CD4-positive, CD25-positive, alpha-beta regulatory T cell (primary cell): ENCODE measurements around the gene LAMC2. TPM values are rescaled to one million over a fixed set of nuclear protein-coding genes. Genes with fewer than 3 reads are reported as not detected.

ENCODE experiments used
- ATAC-seq, 2 donors: fragments of 150-1000 bp; cut with Tn5 transposase; one replicate each; pipeline ENCODE4 v1.10.0; 2021; ENCODE audit warnings: low read depth in 2 of 2, moderate number of reproducible peaks in 2 of 2, moderate library complexity in 1 of 2
- DNase-seq, 3 donors: peaks; one replicate each; pipeline versions ENCODE4 v3.0.0 to v3.0.0-alpha.2; 2012 to 2022; ENCODE audit warnings: mixed read lengths in 1 of 3
- H3K27ac ChIP-seq: one replicate; pipeline ENCODE4 v1.7.0; 2013; ENCODE audit warnings: mild to moderate bottlenecking, low read length; ENCODE audit not compliant: insufficient read depth, poor library complexity, severe bottlenecking
- H3K27me3 ChIP-seq: one replicate; pipeline ENCODE4 v1.7.0; 2013; ENCODE audit warnings: low read length; ENCODE audit not compliant: control insufficient read depth, insufficient read depth
- H3K36me3 ChIP-seq: one replicate; pipeline ENCODE4 v1.7.0; 2013; ENCODE audit warnings: mild to moderate bottlenecking, low read length, moderate library complexity; ENCODE audit not compliant: control insufficient read depth, insufficient read depth
- H3K4me1 ChIP-seq: 2 replicates; pipeline ENCODE4 v1.7.0; 2013; ENCODE audit warnings: mild to moderate bottlenecking, low read length; ENCODE audit not compliant: insufficient read depth, control insufficient read depth, poor library complexity, severe bottlenecking
- H3K4me3 ChIP-seq: one replicate; pipeline ENCODE4 v1.7.0; 2013; ENCODE audit warnings: low read depth, mild to moderate bottlenecking, low read length, moderate library complexity
- H3K9me3 ChIP-seq, 2 experiments: 1 replicate in 1 of 2; 2 replicates in 1 of 2; pipeline ENCODE4 v1.7.0; 2013; ENCODE audit warnings: low read length in 2 of 2, mild to moderate bottlenecking in 1 of 2, moderate library complexity in 1 of 2; ENCODE audit not compliant: control insufficient read depth in 2 of 2
- H3K27ac Mint-ChIP-seq, 3 donors: one replicate each; pipeline ENCODE4 v1.8.0; 2020 to 2022; ENCODE audit warnings: mild to moderate bottlenecking in 3 of 3, mixed read lengths in 3 of 3, moderate library complexity in 2 of 3
- H3K27me3 Mint-ChIP-seq: one replicate; pipeline ENCODE4 v1.8.0; 2022; ENCODE audit warnings: mild to moderate bottlenecking, mixed read lengths
- H3K36me3 Mint-ChIP-seq: one replicate; pipeline ENCODE4 v1.8.0; 2020; ENCODE audit warnings: mixed read lengths
- H3K4me1 Mint-ChIP-seq, 4 donors: one replicate each; pipeline ENCODE4 v1.8.0; 2020 to 2022; ENCODE audit warnings: mixed read lengths in 4 of 4, mild to moderate bottlenecking in 1 of 4
- H3K4me3 Mint-ChIP-seq, 4 donors: one replicate each; pipeline ENCODE4 v1.8.0; 2020 to 2022; ENCODE audit warnings: mild to moderate bottlenecking in 4 of 4, mixed read lengths in 4 of 4, moderate library complexity in 3 of 4
- H3K9me3 Mint-ChIP-seq, 7 donors: one replicate each; pipeline ENCODE4 v1.8.0; 2020 to 2022; ENCODE audit warnings: mixed read lengths in 7 of 7, mild to moderate bottlenecking in 3 of 7, moderate library complexity in 2 of 7
- polyA plus RNA-seq, 4 donors: library from polyadenylated mRNA; unstranded; fragments of 300-500 nt; fragmentation: Illumina TruSeq; gene quantifications; one replicate each; pipeline ENCODE4 v1.2.3, GENCODE V29; 2021
- total RNA-seq: library from RNA; stranded (reverse); gene quantifications from one replicate; pipeline ENCODE4 v1.2.3, GENCODE V29; 2022

LAMC2 gene
- total and polyA plus RNA-seq, 5 donors from 2014 or later: not detected

DNA sequence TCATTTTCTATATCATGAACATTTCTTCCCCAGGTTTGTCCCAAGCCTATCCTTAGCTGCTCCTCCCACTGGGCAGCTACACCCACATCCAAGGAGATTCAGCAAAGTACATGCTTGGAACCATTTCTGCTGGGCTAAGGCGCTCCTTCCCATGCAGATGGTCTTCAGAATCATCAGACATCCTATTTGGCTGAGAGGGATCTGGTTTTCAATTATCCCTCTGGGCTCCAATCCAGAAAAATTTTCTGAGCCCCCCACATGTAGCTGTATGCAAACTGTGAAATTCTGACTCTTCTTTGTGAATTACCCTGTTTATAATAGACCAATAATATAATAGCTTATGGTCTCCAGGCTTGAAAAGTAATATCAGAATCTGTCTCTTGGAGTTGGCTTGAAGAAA, 99.2 kb downstream of the LAMC2 start:
- ATAC-seq (no peak), DNase-seq (no peak)
- H3K4me1 ChIP-seq: no peaks in the 10 kb centered on the region
- Mint-ChIP-seq H3K27me3 (peaks cover 5% of the 10 kb centered on the region), H3K27ac (no peak overlapping the region), H3K4me1 (no peaks in the 10 kb centered on the region), H3K4me3 (no peak overlapping the region), H3K36me3 (no peaks in the 10 kb centered on the region), H3K9me3 (peaks cover 0 to 2% (median 0%) of the 10 kb centered on the region in 7 donors)
- no peaks in the 10 kb centered on the region for H3K27me3 ChIP-seq
- no peak overlapping the region for H3K4me3 ChIP-seq
- H3K36me3 ChIP-seq: no peaks in the 10 kb centered on the region
- H3K27ac ChIP-seq: no peak overlapping the region
- no peaks in the 10 kb centered on the region for H3K9me3 ChIP-seq

DNA sequence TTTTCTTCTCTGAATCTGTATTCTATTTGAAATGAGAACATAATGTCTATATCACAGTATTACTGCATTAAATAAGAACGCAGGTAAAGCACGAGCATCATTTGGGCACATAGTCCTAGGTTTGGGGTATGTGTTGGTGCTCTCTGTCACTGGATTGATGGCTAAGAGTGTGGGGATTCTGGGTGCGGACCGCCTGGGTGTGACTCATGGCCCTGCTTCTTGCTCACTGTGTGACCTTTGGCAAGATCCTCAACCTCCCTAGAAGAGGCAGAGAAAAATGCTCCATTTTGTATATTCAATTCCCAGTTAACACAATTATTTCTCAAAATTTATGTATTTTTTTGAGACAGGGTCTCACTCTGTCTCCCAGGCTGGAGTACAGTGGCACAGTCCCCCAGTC, 99.7 kb downstream of the LAMC2 start:
- Histone ChIP-seq H3K4me1 (no peaks in the 10 kb centered on the region), H3K36me3 (no peaks in the 10 kb centered on the region), H3K27ac (no peak overlapping the region), H3K9me3 (no peaks in the 10 kb centered on the region), H3K4me3 (no peak overlapping the region), H3K27me3 (no peaks in the 10 kb centered on the region)
- Mint-ChIP-seq H3K9me3 (peaks cover 0 to 2% (median 0%) of the 10 kb centered on the region in 7 donors), H3K36me3 (no peaks in the 10 kb centered on the region), H3K27me3 (peaks cover 5% of the 10 kb centered on the region), H3K4me1 (no peaks in the 10 kb centered on the region), H3K27ac (no peak overlapping the region), H3K4me3 (no peak overlapping the region)
- ATAC-seq: no peak
- no peak for DNase-seq

DNA sequence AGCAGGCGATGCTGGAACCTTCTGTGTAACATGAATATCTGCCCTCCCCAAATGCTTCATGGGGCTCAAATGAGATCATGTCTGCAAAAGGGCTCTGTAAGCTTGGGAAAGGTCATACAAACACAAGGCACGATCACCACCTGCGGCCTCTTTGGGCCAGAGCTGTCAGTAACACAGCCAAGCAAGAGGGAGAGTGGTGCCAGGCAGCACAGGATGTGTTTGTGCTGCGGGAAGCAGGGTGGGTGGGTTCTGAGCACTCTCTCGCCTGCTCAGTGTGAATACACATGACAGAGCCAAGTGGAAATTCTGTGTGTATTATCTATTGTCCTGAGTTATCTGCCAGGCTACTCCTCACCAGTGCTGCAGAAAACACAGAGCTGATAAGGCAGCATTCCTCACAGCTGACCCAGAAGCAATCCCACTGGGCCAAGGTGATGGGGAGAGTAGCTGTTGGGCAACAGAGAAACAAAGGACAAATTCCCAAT, 101.2 kb downstream of the LAMC2 start:
- Histone ChIP-seq H3K9me3 (no peaks in the 10 kb centered on the region), H3K4me3 (no peak overlapping the region), H3K36me3 (no peaks in the 10 kb centered on the region), H3K27me3 (no peaks in the 10 kb centered on the region), H3K4me1 (no peaks in the 10 kb centered on the region), H3K27ac (no peak overlapping the region)
- peaks cover 0 to 2% (median 0%) of the 10 kb centered on the region in 7 donors for H3K9me3 Mint-ChIP-seq
- DNase-seq (no peak), ATAC-seq (no peak)
- peaks cover 5% of the 10 kb centered on the region for H3K27me3 Mint-ChIP-seq
- H3K36me3 Mint-ChIP-seq: no peaks in the 10 kb centered on the region
- no peak overlapping the region for H3K27ac Mint-ChIP-seq
- no peaks in the 10 kb centered on the region for H3K4me1 Mint-ChIP-seq
- no peak overlapping the region for H3K4me3 Mint-ChIP-seq

DNA sequence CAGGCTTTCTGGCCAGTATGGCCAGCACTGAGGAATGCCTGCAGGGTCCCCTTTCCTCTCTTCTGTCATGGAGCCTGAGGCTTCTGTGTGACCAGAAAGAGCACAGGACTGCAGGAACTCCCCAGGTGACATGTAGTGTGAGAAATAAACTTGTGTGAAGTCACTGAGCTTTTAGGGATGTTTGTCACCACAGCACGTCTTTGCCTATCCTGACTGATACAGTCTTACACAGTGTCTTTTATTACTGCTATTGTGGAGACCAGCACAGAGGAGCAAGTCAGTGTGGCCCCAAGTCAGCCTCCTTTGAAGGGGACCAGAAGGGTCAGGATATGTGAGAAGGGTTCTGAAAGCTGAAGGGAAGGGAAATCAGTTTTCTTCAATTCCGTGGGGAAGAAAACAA, 102.5 kb downstream of the LAMC2 start:
- Histone ChIP-seq H3K27ac (no peak overlapping the region), H3K4me1 (no peaks in the 10 kb centered on the region), H3K36me3 (no peaks in the 10 kb centered on the region), H3K9me3 (no peaks in the 10 kb centered on the region), H3K27me3 (no peaks in the 10 kb centered on the region), H3K4me3 (no peak overlapping the region)
- no peaks in the 10 kb centered on the region for H3K36me3 Mint-ChIP-seq
- no peak for ATAC-seq
- H3K27ac Mint-ChIP-seq: no peak overlapping the region
- H3K27me3 Mint-ChIP-seq: peaks cover 9% of the 10 kb centered on the region
- no peaks in the 10 kb centered on the region for H3K4me1 Mint-ChIP-seq
- DNase-seq: no peak
- peaks cover 0 to 2% (median 0%) of the 10 kb centered on the region in 7 donors for H3K9me3 Mint-ChIP-seq
- H3K4me3 Mint-ChIP-seq: no peak overlapping the region

DNA sequence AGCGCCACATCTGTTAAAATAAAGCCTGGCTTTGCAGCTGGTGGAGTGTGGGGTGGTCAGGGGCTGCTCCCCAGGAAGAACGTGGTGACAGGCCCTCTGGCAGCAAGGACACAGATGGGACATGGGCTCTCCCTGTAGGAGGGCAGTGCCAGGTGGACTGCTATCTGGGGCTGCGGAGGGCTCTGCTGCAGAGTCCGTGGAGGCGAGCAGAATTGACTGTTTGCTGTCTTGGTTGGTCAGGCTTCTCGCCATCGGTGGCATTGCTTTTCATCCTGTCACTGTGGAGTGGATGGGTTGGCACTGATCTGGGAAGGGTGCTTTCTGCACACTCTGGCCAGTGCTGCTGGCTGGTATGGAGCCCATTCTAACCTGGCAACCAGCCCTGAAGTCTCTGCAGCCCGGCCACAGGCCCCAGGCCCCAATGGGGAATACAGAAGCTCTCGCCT, 103.0 kb downstream of the LAMC2 start:
- no peaks in the 10 kb centered on the region for H3K4me1 ChIP-seq
- no peak overlapping the region for H3K27ac ChIP-seq
- Mint-ChIP-seq H3K27ac (no peak overlapping the region), H3K27me3 (peaks cover 9% of the 10 kb centered on the region), H3K9me3 (peaks cover 0 to 2% (median 0%) of the 10 kb centered on the region in 7 donors), H3K36me3 (no peaks in the 10 kb centered on the region), H3K4me1 (no peaks in the 10 kb centered on the region), H3K4me3 (no peak overlapping the region)
- no peaks in the 10 kb centered on the region for H3K9me3 ChIP-seq
- DNase-seq: no peak
- H3K36me3 ChIP-seq: no peaks in the 10 kb centered on the region
- no peak overlapping the region for H3K4me3 ChIP-seq
- H3K27me3 ChIP-seq: no peaks in the 10 kb centered on the region
- no peak for ATAC-seq

DNA sequence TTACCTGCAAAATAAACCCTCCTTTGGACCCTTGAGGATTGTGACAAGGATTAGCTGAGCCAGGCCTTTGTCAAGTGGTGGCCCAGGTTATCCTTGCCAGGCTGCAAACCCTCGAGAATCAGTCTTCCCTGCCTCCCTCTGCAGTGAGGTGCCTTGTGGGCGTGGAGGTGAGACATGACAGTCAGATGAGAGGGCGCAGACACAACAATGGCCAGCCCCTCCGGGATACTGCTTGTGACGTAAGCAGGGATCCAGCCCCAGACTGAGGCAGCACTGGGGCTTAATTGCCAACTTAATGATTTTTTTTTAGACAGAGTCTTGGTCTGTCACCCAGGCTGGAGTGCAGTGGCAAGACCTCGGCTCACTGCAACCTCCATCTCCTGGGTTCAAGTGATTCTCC, 104.6 kb downstream of the LAMC2 start:
- H3K27me3 ChIP-seq: no peaks in the 10 kb centered on the region
- Mint-ChIP-seq H3K9me3 (peaks cover 0 to 2% (median 0%) of the 10 kb centered on the region in 7 donors), H3K4me1 (no peaks in the 10 kb centered on the region)

DNA sequence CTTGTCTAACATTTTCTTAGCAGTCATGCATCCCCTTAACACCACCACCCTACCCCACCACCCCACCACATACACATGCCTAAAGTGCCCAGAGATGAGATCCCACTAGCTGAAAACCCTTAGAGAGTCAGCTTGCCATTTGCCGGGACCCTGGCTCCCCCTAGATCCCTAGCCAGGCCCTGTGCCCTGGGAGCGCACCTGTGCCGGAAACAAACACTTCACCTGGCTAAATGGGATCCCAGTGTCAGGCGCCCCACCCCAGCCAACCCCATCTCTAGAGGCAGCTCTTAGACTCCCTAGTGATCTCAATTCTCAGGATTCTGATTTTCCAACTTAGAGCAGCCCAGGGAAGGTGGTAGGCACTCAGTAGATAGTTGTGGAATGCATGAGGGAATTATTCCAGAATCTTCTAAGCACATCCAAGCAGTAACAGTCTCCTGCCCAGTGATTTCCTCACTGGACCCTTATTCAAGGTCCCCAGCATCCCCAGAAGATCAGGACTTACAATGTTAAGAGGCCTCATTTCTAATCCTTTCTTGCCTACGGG, 105.2 kb downstream of the LAMC2 start:
- no peak overlapping the region for H3K27ac ChIP-seq
- H3K4me3 ChIP-seq: no peak overlapping the region
- H3K27me3 ChIP-seq: no peaks in the 10 kb centered on the region
- no peaks in the 10 kb centered on the region for H3K9me3 ChIP-seq
- Mint-ChIP-seq H3K9me3 (peaks cover 0 to 2% (median 0%) of the 10 kb centered on the region in 7 donors), H3K27ac (no peak overlapping the region), H3K36me3 (no peaks in the 10 kb centered on the region), H3K4me1 (no peaks in the 10 kb centered on the region), H3K27me3 (peaks cover 9% of the 10 kb centered on the region), H3K4me3 (no peak overlapping the region)
- H3K4me1 ChIP-seq: no peaks in the 10 kb centered on the region
- DNase-seq (no peak), ATAC-seq (no peak)
- H3K36me3 ChIP-seq: no peaks in the 10 kb centered on the region

More for the DNA sequence above, 104.6 kb downstream of the LAMC2 start:
- Mint-ChIP-seq H3K27ac (no peak overlapping the region), H3K4me3 (no peak overlapping the region), H3K36me3 (no peaks in the 10 kb centered on the region), H3K27me3 (peaks cover 9% of the 10 kb centered on the region)
- no peak overlapping the region for H3K27ac ChIP-seq
- no peak overlapping the region for H3K4me3 ChIP-seq
- H3K36me3 ChIP-seq: no peaks in the 10 kb centered on the region
- no peaks in the 10 kb centered on the region for H3K4me1 ChIP-seq
- no peak for DNase-seq
- no peak for ATAC-seq
- H3K9me3 ChIP-seq: no peaks in the 10 kb centered on the region

DNA sequence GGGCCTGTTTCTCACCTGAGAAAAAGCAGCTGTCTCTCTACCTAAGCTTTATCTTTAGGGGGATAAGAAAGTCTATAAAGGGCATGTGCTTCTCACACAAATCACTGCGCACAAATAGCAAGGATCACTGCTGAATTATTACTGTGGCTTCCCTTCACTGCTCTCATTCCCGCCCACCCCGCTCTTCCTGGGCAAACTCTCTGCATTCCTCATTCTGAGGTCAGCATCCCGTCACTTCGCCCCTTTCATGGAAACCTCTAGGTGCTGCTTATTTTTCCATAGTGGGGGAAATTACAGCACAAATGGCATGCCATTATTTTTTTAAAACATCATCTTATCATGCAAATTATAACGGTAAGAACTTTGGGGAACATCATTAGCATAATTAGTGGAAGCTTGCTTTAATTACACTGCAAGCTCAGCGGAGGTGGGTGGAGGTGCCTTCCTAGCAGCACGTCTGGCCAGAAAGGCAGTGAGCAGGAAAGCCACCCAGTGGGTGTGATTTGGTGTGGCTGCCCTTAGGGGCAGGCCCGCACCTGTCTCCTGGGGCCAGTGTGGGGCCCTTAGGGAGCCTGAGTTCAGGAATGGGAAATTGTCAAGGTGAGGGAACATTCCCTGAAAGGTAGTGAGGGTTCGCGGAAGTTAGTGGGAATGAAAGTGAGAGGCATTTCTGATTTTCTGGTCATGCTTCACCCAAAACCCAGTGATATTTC, 105.9 kb downstream of the LAMC2 start:
- H3K4me3 Mint-ChIP-seq: no peak overlapping the region
- Histone ChIP-seq H3K9me3 (no peaks in the 10 kb centered on the region), H3K27me3 (no peaks in the 10 kb centered on the region), H3K27ac (no peak overlapping the region), H3K4me1 (no peaks in the 10 kb centered on the region), H3K4me3 (no peak overlapping the region), H3K36me3 (no peaks in the 10 kb centered on the region)
- ATAC-seq (no peak), DNase-seq (no peak)
- peaks cover 0 to 2% (median 0%) of the 10 kb centered on the region in 7 donors for H3K9me3 Mint-ChIP-seq
- H3K27me3 Mint-ChIP-seq: peaks cover 14% of the 10 kb centered on the region
- no peaks in the 10 kb centered on the region for H3K4me1 Mint-ChIP-seq
- H3K36me3 Mint-ChIP-seq: no peaks in the 10 kb centered on the region
- no peak overlapping the region for H3K27ac Mint-ChIP-seq
